Measurements from ENCODE around the gene BEND6. TPM values are rescaled to one million over a fixed set of nuclear protein-coding genes. Genes with fewer than 3 reads are reported as not detected.
"Not testable (repeated sequence)": the region's sequence is repeated elsewhere in the genome, so short reads cannot be mapped to it uniquely, and the experiment has no call there.

Gene BEND6
- total and polyA plus RNA-seq, 2 of the 13 experiments (the other 11 are each of a cell fraction or from before 2014, with no cell fraction given), result 0.20 to 0.21 TPM

- not testable (repeated sequence) for TF ChIP-seq ZBTB40 (IDR thresholded peaks at IDR 0.05)
- TF ChIP-seq ZBTB40 (CRISPR knock-in tag; IDR thresholded peaks at IDR 0.05) (peak; percentile 64), ZMAT3 (CRISPR knock-in tag; conservative IDR thresholded peaks at IDR 0.05) (0 out of 2 replicates have a peak, but pooled peaks have one; percentile 60), KLF16 (CRISPR knock-in tag; IDR thresholded peaks at IDR 0.05) (peak; percentile 77 to 82; a peak in 2 of 4 replicates), XRCC5 (optimal IDR thresholded peaks at IDR 0.05; ENCODE audit: low read length) (peak; percentile 75), RNF2 (conservative IDR thresholded peaks at IDR 0.05; ENCODE audit: low read depth) (peak; percentile 80), ZNF891 (CRISPR knock-in tag; IDR thresholded peaks at IDR 0.05) (peak; percentile 79; the same call in 1 of the 2 replicates), TAF1 (CRISPR knock-in tag; IDR thresholded peaks at IDR 0.05) (peak; percentile 91), ZNF34 (CRISPR knock-in tag; IDR thresholded peaks at IDR 0.05; ENCODE audit: borderline replicate concordance) (0 out of 2 replicates have a peak, but pooled peaks have one; percentile 40), ZMYM3 (CRISPR knock-in tag; IDR thresholded peaks at IDR 0.05) (peak; percentile 36; the same call in 1 of the 2 replicates), PHF20 (CRISPR knock-in tag; IDR thresholded peaks at IDR 0.05) (peak; percentile 76), ZNF615 (CRISPR knock-in tag; IDR thresholded peaks at IDR 0.05; ENCODE audit: borderline replicate concordance) (0 out of 2 replicates have a peak, but pooled peaks have one; percentile 66), ZNF329 (CRISPR knock-in tag; IDR thresholded peaks at IDR 0.05; ENCODE audit: low read depth) (0 out of 2 replicates have a peak, but pooled peaks have one; percentile 25), ZNF562 (CRISPR knock-in tag; IDR thresholded peaks at IDR 0.05; ENCODE audit: borderline replicate concordance) (0 out of 2 replicates have a peak, but pooled peaks have one; percentile 59), THRA (CRISPR knock-in tag; IDR thresholded peaks at IDR 0.05; ENCODE audit: borderline replicate concordance) (peak; percentile 64), HES4 (CRISPR knock-in tag; IDR thresholded peaks at IDR 0.05; ENCODE audit: borderline replicate concordance) (peak; percentile 33; the same call in 1 of the 2 replicates), SUZ12 (IDR thresholded peaks at IDR 0.05; ENCODE audit: low read depth, low read length) (peak; percentile 37; the same call in 1 of the 2 replicates), ATF3 (CRISPR knock-in tag; IDR thresholded peaks at IDR 0.05) (peak; percentile 22; the same call in 1 of the 2 replicates)
Measured at GRCh38 chr6:57046332-57047256, 91.7 kb downstream of the BEND6 start, which contains the start of gene KIAA1586 (continued).
